ENCODE measurements around the gene C4orf36. TPM values are rescaled to one million over a fixed set of nuclear protein-coding genes. Genes with fewer than 3 reads are reported as not detected.

Gene C4orf36
- total RNA-seq, 1 donor from 2014 or later = not detected

DNA sequence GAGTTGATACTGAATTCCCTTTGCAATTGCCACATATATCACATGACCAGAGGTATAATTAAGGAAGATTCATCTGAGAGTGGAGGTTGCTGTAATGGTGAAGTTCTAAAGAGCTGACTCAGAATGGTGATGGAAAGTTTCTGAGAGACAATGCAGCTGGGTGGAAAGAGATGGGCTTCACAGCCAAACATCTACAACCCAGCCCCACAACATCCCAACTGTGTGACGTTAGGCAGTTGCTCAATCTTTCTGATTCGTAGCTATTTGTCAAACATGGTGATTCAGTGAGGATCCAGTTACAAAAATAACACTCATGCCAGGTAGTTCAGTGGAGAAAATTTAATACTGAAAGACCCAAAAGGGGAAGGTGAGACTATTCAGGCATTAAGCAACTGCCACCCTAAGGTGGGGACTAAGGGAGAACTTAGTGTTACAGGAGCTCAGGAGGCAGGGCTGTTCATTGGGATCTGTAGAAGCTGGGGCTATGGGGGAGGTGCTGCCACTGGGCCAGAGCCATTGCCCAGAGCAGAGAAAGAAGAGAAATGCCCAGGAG, 35.7 kb upstream of the C4orf36 start:
- Histone ChIP-seq H3K4me2 (ENCODE audit: low read length) (peak overlapping the region; percentile 24), H2AFZ (ENCODE audit: low read depth, low read length) (no peak overlapping the region), H3K4me3 (ENCODE audit: insufficient read depth, low read depth, low read length) (no peak overlapping the region), H3K4me1 (ENCODE audit: insufficient read depth, low read length) (peaks cover 21% of the 10 kb centered on the region), H3K27ac (ENCODE audit: low read depth, low read length) (no peak overlapping the region), H3K36me3 (ENCODE audit: insufficient read depth, low read length) (no peaks in the 10 kb centered on the region), H3K9ac (ENCODE audit: low read length) (no peak overlapping the region), H3K79me2 (ENCODE audit: insufficient read depth, low read length) (no peaks in the 10 kb centered on the region), H4K20me1 (ENCODE audit: insufficient read depth, low read length) (no peaks in the 10 kb centered on the region), H3K27me3 (ENCODE audit: insufficient read depth, low read length) (no peaks in the 10 kb centered on the region), H3K9me3 (ENCODE audit: insufficient read depth, low read depth, low read length) (no peaks in the 10 kb centered on the region)
- Mint-ChIP-seq H3K4me1 (ENCODE audit: low read depth, unreplicated experiment) (peaks cover 19% of the 10 kb centered on the region), H3K4me3 (ENCODE audit: unreplicated experiment) (no peak overlapping the region), H3K27ac (ENCODE audit: unreplicated experiment) (peak overlapping the region; percentile 38), H3K27me3 (ENCODE audit: low read depth, unreplicated experiment) (peaks cover 2% of the 10 kb centered on the region), H3K36me3 (ENCODE audit: low read depth, unreplicated experiment) (peaks cover 8% of the 10 kb centered on the region), H3K9me3 (ENCODE audit: unreplicated experiment) (peaks cover 1% of the 10 kb centered on the region)
- DNase-seq (ENCODE audit: low read depth) (peak; percentile 98), FAIRE-seq (peak; percentile 76)
- TF ChIP-seq EZH2 (IDR thresholded peaks at IDR 0.05; ENCODE audit: insufficient read depth, low read length) (no peak), CTCF (IDR thresholded peaks at IDR 0.05; ENCODE audit: insufficient read depth, low read depth, low read length) (no peak)

DNA sequence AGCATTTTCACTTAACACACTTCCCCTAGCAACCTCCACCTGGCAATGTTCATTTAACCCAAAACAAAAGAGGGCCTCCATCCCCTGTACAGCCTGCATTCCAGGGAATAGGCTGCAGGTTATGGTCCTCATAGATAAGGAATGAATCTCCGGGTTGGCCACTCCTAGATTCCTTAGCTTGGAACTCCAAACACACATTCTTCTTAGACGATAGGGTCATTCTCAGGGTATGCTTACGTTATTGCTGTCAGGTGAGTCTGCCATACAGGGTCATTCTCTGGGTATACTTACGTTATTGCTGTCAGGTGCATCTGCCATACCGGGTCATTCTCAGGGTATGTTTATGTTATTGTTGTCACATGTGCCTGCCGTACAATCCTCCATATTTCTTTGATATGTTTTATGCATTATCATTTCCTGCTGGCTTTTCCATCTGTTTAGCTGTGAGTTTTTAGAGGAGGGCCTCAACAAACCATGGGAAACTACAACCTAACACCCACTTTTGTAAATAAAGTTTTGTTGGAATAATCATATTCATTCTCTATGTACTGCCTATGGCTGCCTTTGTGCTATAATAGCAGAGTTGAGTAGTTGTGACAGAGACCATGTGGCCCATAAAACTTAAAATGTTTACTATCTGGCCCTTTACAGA, 34.3 kb upstream of the C4orf36 start:
- DNase-seq (ENCODE audit: low read depth) (peak; percentile 43), FAIRE-seq (no peak)
- no peaks in the 10 kb centered on the region for H3K9me3 ChIP-seq (ENCODE audit: insufficient read depth, low read depth, low read length)
- H3K9ac ChIP-seq (ENCODE audit: low read length) = no peak overlapping the region
- H4K20me1 ChIP-seq (ENCODE audit: insufficient read depth, low read length) = no peaks in the 10 kb centered on the region
- H3K4me3 ChIP-seq (ENCODE audit: insufficient read depth, low read depth, low read length) = no peak overlapping the region
- no peak overlapping the region for H3K4me3 Mint-ChIP-seq (ENCODE audit: unreplicated experiment)
- H3K79me2 ChIP-seq (ENCODE audit: insufficient read depth, low read length) = no peaks in the 10 kb centered on the region
- no peak overlapping the region for H3K4me2 ChIP-seq (ENCODE audit: low read length)
- peak overlapping the region; percentile 73 for H3K27ac Mint-ChIP-seq (ENCODE audit: unreplicated experiment)
- H3K9me3 Mint-ChIP-seq (ENCODE audit: unreplicated experiment) = peaks cover 1% of the 10 kb centered on the region
- peaks cover 8% of the 10 kb centered on the region for H3K36me3 Mint-ChIP-seq (ENCODE audit: low read depth, unreplicated experiment)
- H3K27ac ChIP-seq (ENCODE audit: low read depth, low read length) = no peak overlapping the region
- TF ChIP-seq EZH2 (IDR thresholded peaks at IDR 0.05; ENCODE audit: insufficient read depth, low read length) = no peak
- no peak for TF ChIP-seq CTCF (IDR thresholded peaks at IDR 0.05; ENCODE audit: insufficient read depth, low read depth, low read length)
- peaks cover 21% of the 10 kb centered on the region for H3K4me1 ChIP-seq (ENCODE audit: insufficient read depth, low read length)
- no peaks in the 10 kb centered on the region for H3K27me3 ChIP-seq (ENCODE audit: insufficient read depth, low read length)
- H3K27me3 Mint-ChIP-seq (ENCODE audit: low read depth, unreplicated experiment) = peaks cover 2% of the 10 kb centered on the region
- peaks cover 22% of the 10 kb centered on the region for H3K4me1 Mint-ChIP-seq (ENCODE audit: low read depth, unreplicated experiment)
- no peak overlapping the region for H2AFZ ChIP-seq (ENCODE audit: low read depth, low read length)
- H3K36me3 ChIP-seq (ENCODE audit: insufficient read depth, low read length) = no peaks in the 10 kb centered on the region

DNA sequence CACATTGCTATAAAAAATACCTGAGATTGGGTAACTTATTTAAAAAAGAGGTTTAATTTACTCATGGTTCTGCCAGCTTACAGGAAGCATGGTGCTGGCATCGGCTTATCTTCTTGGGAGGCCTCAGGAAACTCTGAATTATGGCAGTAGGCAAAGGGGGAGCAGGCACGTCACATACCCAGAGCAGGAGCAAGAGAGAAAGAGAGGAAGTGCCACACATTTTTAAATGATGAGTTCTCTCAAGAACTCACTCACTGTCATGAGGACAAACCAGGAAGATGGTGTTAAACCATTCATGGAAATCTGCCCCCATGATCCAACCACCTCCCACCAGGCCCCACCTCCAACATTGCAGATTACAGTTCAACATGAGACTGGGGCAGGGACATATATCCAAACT, 32.6 kb upstream of the C4orf36 start:
- Mint-ChIP-seq H3K4me1 (ENCODE audit: low read depth, unreplicated experiment) (peaks cover 27% of the 10 kb centered on the region), H3K27ac (ENCODE audit: unreplicated experiment) (peak overlapping the region; percentile 90), H3K9me3 (ENCODE audit: unreplicated experiment) (peaks cover 1% of the 10 kb centered on the region), H3K36me3 (ENCODE audit: low read depth, unreplicated experiment) (peaks cover 5% of the 10 kb centered on the region), H3K4me3 (ENCODE audit: unreplicated experiment) (no peak overlapping the region), H3K27me3 (ENCODE audit: low read depth, unreplicated experiment) (no peaks in the 10 kb centered on the region)
- no peaks in the 10 kb centered on the region for H3K9me3 ChIP-seq (ENCODE audit: insufficient read depth, low read depth, low read length)
- H2AFZ ChIP-seq (ENCODE audit: low read depth, low read length) = no peak overlapping the region
- FAIRE-seq (peak; percentile 50), DNase-seq (ENCODE audit: low read depth) (peak; percentile 50)
- no peaks in the 10 kb centered on the region for H3K79me2 ChIP-seq (ENCODE audit: insufficient read depth, low read length)
- H3K27ac ChIP-seq (ENCODE audit: low read depth, low read length) = peak overlapping the region; percentile 36
- H3K4me1 ChIP-seq (ENCODE audit: insufficient read depth, low read length) = peaks cover 21% of the 10 kb centered on the region
- H3K9ac ChIP-seq (ENCODE audit: low read length) = no peak overlapping the region
- no peaks in the 10 kb centered on the region for H3K27me3 ChIP-seq (ENCODE audit: insufficient read depth, low read length)
- H3K4me2 ChIP-seq (ENCODE audit: low read length) = peak overlapping the region; percentile 42
- no peak overlapping the region for H3K4me3 ChIP-seq (ENCODE audit: insufficient read depth, low read depth, low read length)
- no peak for TF ChIP-seq CTCF (IDR thresholded peaks at IDR 0.05; ENCODE audit: insufficient read depth, low read depth, low read length)
- no peak for TF ChIP-seq EZH2 (IDR thresholded peaks at IDR 0.05; ENCODE audit: insufficient read depth, low read length)
- H3K36me3 ChIP-seq (ENCODE audit: insufficient read depth, low read length) = no peaks in the 10 kb centered on the region
- no peaks in the 10 kb centered on the region for H4K20me1 ChIP-seq (ENCODE audit: insufficient read depth, low read length)

Measured in astrocyte (in vitro differentiated cells and primary cell).